Measurements from ENCODE around the gene FYB1.

GRCh38 chr5:39131210-39132127 is 87.9 kb downstream of the FYB1 start:
- TF ChIP-seq CTCF (IDR thresholded peaks at IDR 0.05; ENCODE audit: insufficient read depth, low read depth, low read length) (no peak), EZH2 (IDR thresholded peaks at IDR 0.05; ENCODE audit: insufficient read depth, low read length) (no peak)
